ENCODE results near the gene KCNIP1. TPM values are rescaled to one million over a fixed set of nuclear protein-coding genes. Genes with fewer than 3 reads are reported as not detected.

The KCNIP1 gene
- polyA plus RNA-seq, 1 of the 3 experiments (the other 2 are of a cell fraction): 1.3 TPM

DNA sequence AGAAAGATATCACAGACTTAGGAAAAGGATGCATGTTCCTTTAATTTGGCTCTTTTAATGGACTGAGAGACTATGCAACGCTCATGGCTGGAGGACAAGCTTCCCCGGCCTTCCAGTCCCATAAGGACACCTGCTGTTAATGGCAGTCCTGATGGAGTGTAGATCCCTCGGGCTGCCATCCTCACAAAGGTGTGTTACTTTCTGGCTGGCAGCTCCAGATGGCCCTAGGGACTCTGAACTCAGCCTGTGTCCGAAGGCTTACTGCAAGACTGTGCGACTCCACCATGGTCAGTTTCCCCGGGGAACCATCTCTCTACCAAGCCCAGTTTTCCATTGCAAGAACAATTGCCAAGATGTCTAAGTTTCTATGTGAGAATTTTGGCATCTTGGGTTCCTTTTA, 25.5 kb upstream of the KCNIP1 start:
- no peaks in the 10 kb centered on the region for H3K36me3 ChIP-seq (replicated peaks in 1 of 2; ENCODE audit: control insufficient read depth in 1 of 2, insufficient read depth in 2 of 2, low read length in 1 of 2)
- H3K27me3 ChIP-seq (ENCODE audit: insufficient read depth): no peaks in the 10 kb centered on the region
- no peaks in the 10 kb centered on the region for H4K20me1 ChIP-seq (ENCODE audit: insufficient read depth)
- no peak overlapping the region for H3K9ac ChIP-seq
- 86% methylated on average over 6 of the region's 6 CpGs for WGBS (ENCODE audit: low lambda C conversion rate)
- TF ChIP-seq RCOR1 (IDR thresholded peaks at IDR 0.05; ENCODE audit: low read length) (no peak), TEAD4 (IDR thresholded peaks at IDR 0.05; ENCODE audit: borderline replicate concordance, insufficient read depth) (no peak), YY1 (IDR thresholded peaks at IDR 0.05; ENCODE audit: low read depth) (no peak)
- no peaks in the 10 kb centered on the region for H3K79me2 ChIP-seq (ENCODE audit: insufficient read depth)
- H2AFZ ChIP-seq (ENCODE audit: low read depth): no peak overlapping the region
- H3K4me3 ChIP-seq (ENCODE audit: low read depth in 2 of 2, low read length in 1 of 2): no peak overlapping the region
- no peaks in the 10 kb centered on the region for H3K9me2 ChIP-seq
- no peaks in the 10 kb centered on the region for H3F3A ChIP-seq (replicated peaks; ENCODE audit: insufficient read depth)
- ChIA-PET CTCF (interaction anchor here (1.1 kb wide), 1 partner anchor 146 kb away, joined by 3 read pairs; no protein-coding TSS in a partner anchor), POLR2A (no interaction called here)
- H3K4me2 ChIP-seq: no peak overlapping the region
- 0 out of 4 replicates have a peak, but pooled peaks cover 0 to 10% of the 10 kb centered on the region in 2 experiments for H3K4me1 ChIP-seq (ENCODE audit: control insufficient read depth in 1 of 2, insufficient read depth in 2 of 2, low read depth in 1 of 2, low read length in 1 of 2)
- no peaks in the 10 kb centered on the region for H3K9me3 ChIP-seq
- no peak overlapping the region for H3K27ac ChIP-seq (ENCODE audit: low read depth in 2 of 2, low read length in 1 of 2)
- no peak for DNase-seq

DNA sequence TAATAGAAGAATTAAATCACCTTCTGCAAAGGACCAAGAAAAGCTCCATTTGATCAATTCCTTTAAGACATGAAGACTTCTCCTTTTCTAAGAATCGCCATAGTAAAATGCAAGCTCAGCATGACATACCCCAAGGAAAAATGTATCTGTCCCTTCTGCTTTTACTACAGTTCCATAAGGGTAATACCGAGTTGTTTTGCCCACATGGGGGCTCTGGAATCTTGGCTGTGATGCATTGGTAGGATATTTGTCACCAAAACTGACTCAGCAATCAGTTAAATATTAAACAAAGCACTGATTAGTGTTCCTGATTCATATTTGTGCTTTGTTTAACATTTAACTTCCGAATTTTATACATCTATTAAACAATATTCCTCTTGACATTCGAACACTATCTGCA, 24.3 kb upstream of the KCNIP1 start:
- Histone ChIP-seq H3K27ac (ENCODE audit: low read depth in 2 of 2, low read length in 1 of 2) (no peak overlapping the region), H3K79me2 (ENCODE audit: insufficient read depth) (no peaks in the 10 kb centered on the region), H3K27me3 (ENCODE audit: insufficient read depth) (no peaks in the 10 kb centered on the region), H3K9me3 (no peaks in the 10 kb centered on the region), H4K20me1 (ENCODE audit: insufficient read depth) (no peaks in the 10 kb centered on the region), H3K4me3 (ENCODE audit: low read depth in 2 of 2, low read length in 1 of 2) (no peak overlapping the region), H3K36me3 (replicated peaks in 1 of 2; ENCODE audit: control insufficient read depth in 1 of 2, insufficient read depth in 2 of 2, low read length in 1 of 2) (no peaks in the 10 kb centered on the region), H3K9me2 (no peaks in the 10 kb centered on the region), H3F3A (replicated peaks; ENCODE audit: insufficient read depth) (no peaks in the 10 kb centered on the region), H3K4me1 (ENCODE audit: control insufficient read depth in 1 of 2, insufficient read depth in 2 of 2, low read depth in 1 of 2, low read length in 1 of 2) (0 out of 4 replicates have a peak, but pooled peaks cover 0 to 10% of the 10 kb centered on the region in 2 experiments), H2AFZ (ENCODE audit: low read depth) (no peak overlapping the region), H3K9ac (no peak overlapping the region), H3K4me2 (no peak overlapping the region)
- no peak for DNase-seq
- 46% methylated on average over 4 of the region's 4 CpGs for WGBS (ENCODE audit: low lambda C conversion rate)
- ChIA-PET CTCF (interaction anchor here (0.8 to 1.3 kb wide), 4 partner anchors 15 to 159 kb away, joined by 3 to 4 read pairs (median 4); no protein-coding TSS in a partner anchor), POLR2A (no interaction called here)
- TF ChIP-seq JUND (IDR thresholded peaks at IDR 0.05) (peak; percentile 31), MXI1 (IDR thresholded peaks at IDR 0.05; ENCODE audit: low read depth, low read length) (no peak), EP300 (IDR thresholded peaks at IDR 0.05; ENCODE audit: borderline replicate concordance in 1 of 2, low read depth in 1 of 2, low read length in 1 of 2) (0 out of 4 replicates have a peak, but pooled peaks of 1 of the 2 experiments have one; percentile 27), NFIC (IDR thresholded peaks at IDR 0.05; ENCODE audit: borderline replicate concordance) (no peak), GATA2 (CRISPR knock-in tag; IDR thresholded peaks at IDR 0.05) (no peak), FOXM1 (IDR thresholded peaks at IDR 0.05; ENCODE audit: low read depth) (no peak), TCF12 (IDR thresholded peaks at IDR 0.05) (0 out of 2 replicates have a peak, but pooled peaks have one; percentile 27), NRF1 (IDR thresholded peaks at IDR 0.05; ENCODE audit: low read depth, low read length) (no peak), CHD2 (IDR thresholded peaks at IDR 0.05; ENCODE audit: low read length, partially characterized antibody) (no peak), RAD21 (IDR thresholded peaks at IDR 0.05; ENCODE audit: low read length) (peak; percentile 53), TAF1 (IDR thresholded peaks at IDR 0.05; ENCODE audit: borderline replicate concordance, low read depth, low read length) (no peak)
- TF ChIP-seq, protein P1, sequence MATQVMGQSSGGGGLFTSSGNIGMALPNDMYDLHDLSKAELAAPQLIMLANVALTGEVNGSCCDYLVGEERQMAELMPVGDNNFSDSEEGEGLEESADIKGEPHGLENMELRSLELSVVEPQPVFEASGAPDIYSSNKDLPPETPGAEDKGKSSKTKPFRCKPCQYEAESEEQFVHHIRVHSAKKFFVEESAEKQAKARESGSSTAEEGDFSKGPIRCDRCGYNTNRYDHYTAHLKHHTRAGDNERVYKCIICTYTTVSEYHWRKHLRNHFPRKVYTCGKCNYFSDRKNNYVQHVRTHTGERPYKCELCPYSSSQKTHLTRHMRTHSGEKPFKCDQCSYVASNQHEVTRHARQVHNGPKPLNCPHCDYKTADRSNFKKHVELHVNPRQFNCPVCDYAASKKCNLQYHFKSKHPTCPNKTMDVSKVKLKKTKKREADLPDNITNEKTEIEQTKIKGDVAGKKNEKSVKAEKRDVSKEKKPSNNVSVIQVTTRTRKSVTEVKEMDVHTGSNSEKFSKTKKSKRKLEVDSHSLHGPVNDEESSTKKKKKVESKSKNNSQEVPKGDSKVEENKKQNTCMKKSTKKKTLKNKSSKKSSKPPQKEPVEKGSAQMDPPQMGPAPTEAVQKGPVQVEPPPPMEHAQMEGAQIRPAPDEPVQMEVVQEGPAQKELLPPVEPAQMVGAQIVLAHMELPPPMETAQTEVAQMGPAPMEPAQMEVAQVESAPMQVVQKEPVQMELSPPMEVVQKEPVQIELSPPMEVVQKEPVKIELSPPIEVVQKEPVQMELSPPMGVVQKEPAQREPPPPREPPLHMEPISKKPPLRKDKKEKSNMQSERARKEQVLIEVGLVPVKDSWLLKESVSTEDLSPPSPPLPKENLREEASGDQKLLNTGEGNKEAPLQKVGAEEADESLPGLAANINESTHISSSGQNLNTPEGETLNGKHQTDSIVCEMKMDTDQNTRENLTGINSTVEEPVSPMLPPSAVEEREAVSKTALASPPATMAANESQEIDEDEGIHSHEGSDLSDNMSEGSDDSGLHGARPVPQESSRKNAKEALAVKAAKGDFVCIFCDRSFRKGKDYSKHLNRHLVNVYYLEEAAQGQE (IDR thresholded peaks at IDR 0.05; ENCODE audit: low read depth, low read length): no peak
- TF ChIP-seq, protein P2, sequence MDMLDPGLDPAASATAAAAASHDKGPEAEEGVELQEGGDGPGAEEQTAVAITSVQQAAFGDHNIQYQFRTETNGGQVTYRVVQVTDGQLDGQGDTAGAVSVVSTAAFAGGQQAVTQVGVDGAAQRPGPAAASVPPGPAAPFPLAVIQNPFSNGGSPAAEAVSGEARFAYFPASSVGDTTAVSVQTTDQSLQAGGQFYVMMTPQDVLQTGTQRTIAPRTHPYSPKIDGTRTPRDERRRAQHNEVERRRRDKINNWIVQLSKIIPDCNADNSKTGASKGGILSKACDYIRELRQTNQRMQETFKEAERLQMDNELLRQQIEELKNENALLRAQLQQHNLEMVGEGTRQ (IDR thresholded peaks at IDR 0.05; ENCODE audit: borderline replicate concordance, low read depth, low read length): no peak
- TF ChIP-seq, protein P3, sequence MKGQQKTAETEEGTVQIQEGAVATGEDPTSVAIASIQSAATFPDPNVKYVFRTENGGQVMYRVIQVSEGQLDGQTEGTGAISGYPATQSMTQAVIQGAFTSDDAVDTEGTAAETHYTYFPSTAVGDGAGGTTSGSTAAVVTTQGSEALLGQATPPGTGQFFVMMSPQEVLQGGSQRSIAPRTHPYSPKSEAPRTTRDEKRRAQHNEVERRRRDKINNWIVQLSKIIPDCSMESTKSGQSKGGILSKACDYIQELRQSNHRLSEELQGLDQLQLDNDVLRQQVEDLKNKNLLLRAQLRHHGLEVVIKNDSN (IDR thresholded peaks at IDR 0.05; ENCODE audit: borderline replicate concordance, low read depth): no peak
- TF ChIP-seq, protein P4, sequence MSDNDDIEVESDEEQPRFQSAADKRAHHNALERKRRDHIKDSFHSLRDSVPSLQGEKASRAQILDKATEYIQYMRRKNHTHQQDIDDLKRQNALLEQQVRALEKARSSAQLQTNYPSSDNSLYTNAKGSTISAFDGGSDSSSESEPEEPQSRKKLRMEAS (IDR thresholded peaks at IDR 0.05; ENCODE audit: low read depth): no peak
- TF ChIP-seq, protein P5, sequence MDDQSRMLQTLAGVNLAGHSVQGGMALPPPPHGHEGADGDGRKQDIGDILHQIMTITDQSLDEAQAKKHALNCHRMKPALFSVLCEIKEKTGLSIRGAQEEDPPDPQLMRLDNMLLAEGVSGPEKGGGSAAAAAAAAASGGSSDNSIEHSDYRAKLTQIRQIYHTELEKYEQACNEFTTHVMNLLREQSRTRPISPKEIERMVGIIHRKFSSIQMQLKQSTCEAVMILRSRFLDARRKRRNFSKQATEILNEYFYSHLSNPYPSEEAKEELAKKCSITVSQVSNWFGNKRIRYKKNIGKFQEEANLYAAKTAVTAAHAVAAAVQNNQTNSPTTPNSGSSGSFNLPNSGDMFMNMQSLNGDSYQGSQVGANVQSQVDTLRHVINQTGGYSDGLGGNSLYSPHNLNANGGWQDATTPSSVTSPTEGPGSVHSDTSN (IDR thresholded peaks at IDR 0.05): no peak
- TF ChIP-seq, protein P6, sequence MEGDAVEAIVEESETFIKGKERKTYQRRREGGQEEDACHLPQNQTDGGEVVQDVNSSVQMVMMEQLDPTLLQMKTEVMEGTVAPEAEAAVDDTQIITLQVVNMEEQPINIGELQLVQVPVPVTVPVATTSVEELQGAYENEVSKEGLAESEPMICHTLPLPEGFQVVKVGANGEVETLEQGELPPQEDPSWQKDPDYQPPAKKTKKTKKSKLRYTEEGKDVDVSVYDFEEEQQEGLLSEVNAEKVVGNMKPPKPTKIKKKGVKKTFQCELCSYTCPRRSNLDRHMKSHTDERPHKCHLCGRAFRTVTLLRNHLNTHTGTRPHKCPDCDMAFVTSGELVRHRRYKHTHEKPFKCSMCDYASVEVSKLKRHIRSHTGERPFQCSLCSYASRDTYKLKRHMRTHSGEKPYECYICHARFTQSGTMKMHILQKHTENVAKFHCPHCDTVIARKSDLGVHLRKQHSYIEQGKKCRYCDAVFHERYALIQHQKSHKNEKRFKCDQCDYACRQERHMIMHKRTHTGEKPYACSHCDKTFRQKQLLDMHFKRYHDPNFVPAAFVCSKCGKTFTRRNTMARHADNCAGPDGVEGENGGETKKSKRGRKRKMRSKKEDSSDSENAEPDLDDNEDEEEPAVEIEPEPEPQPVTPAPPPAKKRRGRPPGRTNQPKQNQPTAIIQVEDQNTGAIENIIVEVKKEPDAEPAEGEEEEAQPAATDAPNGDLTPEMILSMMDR (IDR thresholded peaks at IDR 0.05): peak; percentile 22; the same call in 1 of the 2 replicates

Measured in SK-N-SH (cell line).